AML-193 (cell line): Measurements from ENCODE around the gene ENSA.
"Not testable (repeated sequence)": the region's sequence is repeated elsewhere in the genome, so short reads cannot be mapped to it uniquely, and the experiment has no call there.

Experiments used
- DNase-seq, 2 experiments: peaks; one replicate each; lab custom pipeline; 2025; lab: John Stamatoyannopoulos, UW

The ENSA gene

DNA sequence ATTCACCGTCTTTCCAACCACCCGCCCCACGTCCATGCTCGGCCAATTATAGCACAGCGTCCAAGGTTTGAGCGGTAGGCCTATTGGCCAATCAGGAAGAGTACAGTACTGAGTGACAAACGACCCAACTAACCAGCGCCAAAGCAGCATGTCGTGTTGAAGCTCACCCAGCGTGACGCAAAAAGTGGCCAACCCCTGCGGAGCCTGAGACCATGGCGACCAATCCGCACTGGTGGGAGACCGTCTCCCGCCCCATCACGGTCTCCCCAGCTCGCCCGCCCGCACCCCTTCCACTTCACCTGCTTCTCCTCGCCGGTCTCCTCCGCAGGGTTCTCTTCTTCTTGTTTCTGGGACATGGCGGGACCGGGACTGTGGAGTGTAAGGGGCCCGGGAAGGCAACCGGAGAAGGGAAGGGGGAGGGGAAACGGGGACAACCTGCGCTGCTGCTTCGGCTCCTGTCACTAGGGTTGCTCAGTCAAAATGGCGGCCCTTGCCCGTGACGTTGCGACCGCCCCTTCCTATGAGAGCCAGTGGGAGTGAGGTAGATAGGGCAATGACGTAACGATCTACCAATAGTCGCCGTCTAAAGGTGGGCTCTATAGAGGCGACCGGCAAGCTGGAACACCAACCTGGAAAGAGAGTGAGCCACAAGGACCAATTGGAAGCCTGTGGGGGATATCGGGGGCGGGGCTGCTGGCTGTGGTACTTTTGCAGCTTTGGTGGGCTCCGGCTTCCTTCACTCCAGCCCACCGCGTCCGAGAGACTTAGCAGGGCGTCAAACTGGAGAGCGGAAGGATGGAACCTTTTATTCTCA, at the start of gene ENSA:
Gene ENSA, minus strand, starts transcription at position 498 of the 814 bp plus-strand sequence. Its CDS starts 142 bp downstream, at position 356.
- DNase-seq, result peak; percentile 98

- no peak for DNase-seq
These were observed 49.6 kb upstream of the ENSA start for GRCh38 chr1:150678988-150679387.

DNA sequence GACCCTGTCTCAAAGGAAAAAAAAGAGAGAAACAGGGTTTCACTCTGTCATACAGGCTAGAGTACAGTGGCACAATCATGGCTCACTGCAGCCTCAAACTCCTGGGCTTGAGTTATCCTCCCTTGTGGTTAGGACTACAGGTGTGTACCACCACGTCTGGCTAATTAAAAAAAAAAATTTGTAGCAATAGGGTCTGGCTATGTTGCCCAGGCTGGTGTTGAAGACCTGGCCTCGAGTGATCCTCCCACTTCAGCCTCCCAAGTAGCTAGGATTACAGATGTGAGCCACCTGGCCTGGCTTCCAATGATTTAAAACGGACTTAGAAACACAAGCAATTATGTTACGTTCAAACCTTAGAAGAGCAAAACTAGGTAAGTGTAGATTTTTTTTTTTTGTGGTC, 45.5 kb upstream of the ENSA start:
- no peak for DNase-seq

- no peak for DNase-seq
These were observed 33.9 kb upstream of the ENSA start for GRCh38 chr1:150663321-150663720.

- DNase-seq, result no peak
These were observed 33.4 kb upstream of the ENSA start for GRCh38 chr1:150662811-150663210.

DNA sequence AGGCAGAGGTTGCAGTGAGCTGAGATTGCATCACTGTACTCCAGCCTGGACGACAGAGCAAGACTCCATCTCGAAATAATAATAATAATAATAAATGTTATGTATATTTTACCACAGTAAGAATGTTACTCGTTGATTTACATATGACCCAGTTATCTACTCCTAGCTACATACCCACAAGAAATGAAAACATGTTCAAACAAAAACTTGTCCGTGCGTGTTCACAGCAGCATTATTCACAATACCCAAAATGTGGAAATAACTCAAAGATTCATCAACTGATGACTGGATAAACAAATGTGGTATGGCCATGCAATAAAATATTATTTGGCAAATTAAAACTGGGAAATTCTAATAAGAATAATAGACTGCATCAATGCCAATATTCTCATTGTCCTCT, 31.7 kb upstream of the ENSA start:
- DNase-seq, result no peak

DNA sequence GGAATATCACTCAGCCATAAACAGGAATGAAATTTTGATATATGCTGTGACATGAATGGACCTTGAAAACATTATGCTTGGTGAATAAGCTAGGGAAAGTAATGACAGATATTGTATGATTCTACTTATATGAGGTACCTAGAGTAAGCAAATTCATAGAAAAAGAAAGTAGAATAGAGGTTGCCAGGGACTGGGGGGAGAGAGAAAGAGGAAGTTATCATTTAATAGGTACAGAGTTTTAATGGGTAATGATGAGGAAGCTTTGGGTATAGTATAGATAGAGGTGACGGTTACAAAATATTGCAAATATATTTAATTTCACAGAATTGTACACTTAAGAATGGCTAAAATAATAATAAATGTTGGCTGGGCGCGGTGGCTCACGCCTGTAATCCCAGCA, 31.2 kb upstream of the ENSA start:
- DNase-seq, result no peak

- not testable (repeated sequence) for DNase-seq
These were observed 27.7 kb upstream of the ENSA start for GRCh38 chr1:150657064-150657463.

DNA sequence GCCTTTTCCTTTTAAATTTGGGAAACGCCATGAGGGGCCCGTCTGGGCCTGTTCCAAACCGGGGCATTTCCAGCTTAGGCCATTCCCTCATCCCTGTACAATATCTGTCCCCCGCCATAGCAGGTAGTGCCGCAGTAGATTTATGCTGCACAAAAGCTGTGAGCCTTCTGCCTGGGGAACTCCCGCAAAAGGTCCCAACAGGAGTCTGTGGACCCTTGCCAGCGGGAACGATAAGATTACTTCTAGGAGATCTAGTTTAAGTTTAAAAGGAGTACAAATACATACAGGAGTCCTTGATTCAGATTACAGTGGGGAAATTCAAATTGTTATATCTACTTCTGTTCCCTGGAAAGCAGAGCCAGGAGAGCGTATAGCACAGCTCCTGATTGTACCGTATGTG, 25.2 kb upstream of the ENSA start:
- DNase-seq, result not testable (repeated sequence)

DNA sequence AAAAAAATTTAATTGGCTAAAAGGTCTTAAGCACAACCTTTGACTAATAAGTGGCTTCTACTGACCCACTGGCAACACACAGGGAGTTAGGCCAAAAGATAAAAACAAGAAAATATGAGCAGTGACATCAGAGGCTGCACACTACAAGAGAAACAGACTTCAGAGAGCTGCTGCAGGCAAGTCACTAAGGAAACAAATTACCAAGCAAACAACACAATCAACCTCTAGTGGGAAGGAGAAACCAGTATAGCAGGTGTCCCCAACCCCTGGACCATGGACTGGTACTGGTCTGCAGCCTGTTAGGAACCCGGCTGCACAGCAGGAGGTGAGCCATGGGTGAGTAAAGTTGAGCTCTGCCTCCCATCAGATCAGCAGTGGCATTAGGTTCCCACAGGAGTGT, 20.8 kb upstream of the ENSA start:
- DNase-seq, result no peak

GRCh38 chr1:150649441-150650075, 20.1 kb upstream of the ENSA start:
- no peak for DNase-seq

DNA sequence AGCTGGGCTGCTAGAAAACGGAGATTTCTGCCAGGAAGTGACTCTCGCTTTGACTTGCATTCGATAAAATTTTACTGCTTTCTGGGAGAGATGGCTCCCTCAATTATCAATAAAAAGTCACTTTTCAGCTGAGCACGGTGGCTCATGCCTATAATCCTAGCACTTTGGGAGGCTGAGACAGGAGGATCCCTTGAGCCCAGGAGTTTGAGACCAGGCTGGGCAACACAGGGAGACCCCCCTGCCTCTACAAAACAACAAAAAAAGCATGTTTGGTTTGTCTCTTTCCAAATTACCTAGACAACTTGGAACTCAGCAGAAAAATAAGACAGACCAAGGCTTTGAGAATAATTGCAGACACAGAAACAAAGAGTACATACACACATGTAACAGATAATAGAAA, 12.9 kb upstream of the ENSA start:
- DNase-seq, result no peak

GRCh38 chr1:150641126-150641815, 11.9 kb upstream of the ENSA start:
- not testable (repeated sequence) for DNase-seq

GRCh38 chr1:150638430-150638829, 9.0 kb upstream of the ENSA start:
- not testable (repeated sequence) for DNase-seq

GRCh38 chr1:150634839-150635622, 5.6 kb upstream of the ENSA start:
- not testable (repeated sequence) for DNase-seq

DNA sequence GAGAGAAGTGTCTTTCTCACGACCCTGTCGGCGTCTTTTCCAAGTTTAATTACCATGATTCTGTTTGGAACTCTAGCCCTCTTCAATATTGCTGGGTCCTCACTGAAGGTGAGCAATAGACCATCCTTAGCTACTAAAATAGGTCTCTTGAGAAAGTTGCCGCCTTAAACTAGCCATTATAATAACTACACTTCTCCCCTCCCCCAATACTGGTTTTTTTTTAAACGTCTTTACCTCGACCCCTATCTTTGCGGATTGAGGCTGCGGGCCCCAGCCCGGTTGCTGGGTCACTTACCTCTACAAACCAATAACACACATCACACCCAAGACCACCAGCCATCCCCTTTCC, 672 bp downstream of the ENSA start:
- DNase-seq, result no peak

GRCh38 chr1:150627826-150628410, 1.5 kb downstream of the ENSA start:
- no peak for DNase-seq

DNA sequence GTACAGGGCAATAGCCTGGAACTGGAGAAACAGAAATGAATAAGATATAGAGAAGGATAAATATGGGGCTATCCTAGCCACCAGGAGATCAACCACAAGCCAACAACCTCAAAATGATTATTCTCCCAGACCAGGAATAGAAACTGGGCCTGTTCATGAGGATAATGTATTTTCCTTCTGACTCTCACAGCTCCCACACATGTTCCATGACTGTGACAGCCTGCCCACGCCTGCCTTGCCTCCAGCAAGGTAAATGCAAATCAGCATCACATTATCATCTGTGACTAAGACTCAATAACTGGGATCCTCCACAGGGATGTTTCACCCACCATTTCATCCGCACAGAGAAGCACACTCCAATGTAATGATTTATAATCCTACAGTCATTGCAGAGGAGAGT, 3.3 kb downstream of the ENSA start:
- DNase-seq, result no peak

DNA sequence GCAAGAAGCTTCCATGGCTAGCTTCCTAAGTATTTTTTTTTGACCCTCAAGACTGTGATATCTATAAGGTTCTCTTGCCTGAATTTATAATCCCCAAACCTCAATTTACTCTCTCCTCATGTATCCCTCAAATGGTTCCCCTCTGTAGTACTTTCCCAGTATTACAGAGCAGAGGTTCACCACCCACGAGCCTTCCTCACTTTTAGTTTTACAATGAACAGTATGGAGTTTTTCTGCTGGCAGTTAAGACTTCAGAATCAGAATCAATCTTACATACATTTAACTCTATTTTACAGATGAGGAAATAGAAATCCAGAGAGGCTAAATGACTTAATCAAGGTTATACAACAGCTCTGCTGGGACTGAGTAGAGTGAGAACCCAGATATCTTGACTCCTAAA, 4.9 kb downstream of the ENSA start:
- not testable (repeated sequence) for DNase-seq

GRCh38 chr1:150624134-150624533, 5.3 kb downstream of the ENSA start:
- not testable (repeated sequence) for DNase-seq

DNA sequence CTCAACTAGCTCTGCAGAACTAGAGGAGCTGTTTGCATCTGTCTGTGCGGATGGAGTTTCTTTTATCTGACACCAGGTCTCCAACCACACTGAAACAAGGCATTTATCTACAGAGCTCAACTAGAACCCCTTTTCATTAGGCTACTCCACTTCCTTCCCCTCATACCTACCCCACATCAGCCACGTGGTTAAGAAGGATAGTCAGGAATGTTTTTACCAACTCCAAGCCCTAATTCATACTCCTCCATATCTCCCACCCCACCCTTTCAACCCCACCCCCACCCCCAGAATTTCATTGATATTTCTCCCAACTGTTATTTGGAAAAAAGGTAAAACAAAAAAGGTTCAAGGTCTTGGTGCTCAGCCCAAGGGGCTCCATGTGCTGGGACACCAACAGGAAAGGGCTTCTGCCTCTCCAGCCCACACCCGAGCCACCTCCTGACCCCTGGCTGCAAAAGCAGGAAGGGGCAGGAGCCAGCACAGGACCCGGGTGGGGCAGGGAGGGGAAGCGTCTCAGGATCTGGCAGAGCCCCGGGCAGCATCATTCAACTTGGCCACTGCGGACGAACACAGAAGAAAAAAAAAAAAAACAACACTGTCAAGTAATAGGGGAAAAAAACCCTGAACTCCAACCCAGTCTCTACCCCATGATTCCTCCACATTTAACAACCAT, 7.0 kb downstream of the ENSA start:
- DNase-seq, result no peak
